Measurements from ENCODE around the gene ZNF555.

GRCh38 chr19:2820112-2820702 lies 21.1 kb upstream of the ZNF555 start:
- TF ChIP-seq MYC (IDR thresholded peaks at IDR 0.05; ENCODE audit: low read depth, low read length) (no peak), POLR2A (IDR thresholded peaks at IDR 0.05; ENCODE audit: extremely low read depth, insufficient read length) (no peak), CTCF (IDR thresholded peaks at IDR 0.05; ENCODE audit: low read depth, low read length) (no peak), MAX (IDR thresholded peaks at IDR 0.05; ENCODE audit: low read depth, low read length) (no peak)
